Spleen (tissue), 11 donors: ENCODE measurements around the gene APOBEC3A. TPM values are rescaled to one million over a fixed set of nuclear protein-coding genes. Genes with fewer than 3 reads are reported as not detected.

ENCODE experiments used
- DNase-seq: peaks from one replicate; pipeline ENCODE4 v3.0.0-alpha.2; 2020
- H3K27ac ChIP-seq, 8 donors: fragments of 200-600 bp; sonication (generic) in 7 of 8; 1 replicate in 4 of 8; 2 replicates in 4 of 8; pipeline versions ENCODE4 v1.5.0 to v1.8.0; 2016 to 2021; ENCODE audit warnings: inconsistent platforms in 4 of 8, mild to moderate bottlenecking in 4 of 8, moderate library complexity in 1 of 8
- H3K27me3 ChIP-seq, 7 donors: fragments of 200-600 bp; sonication (generic) in 6 of 7; replicated peaks in 1 of 7; 1 replicate in 4 of 7; 2 replicates in 3 of 7; pipeline versions ENCODE4 v1.5.0 to v1.8.0; 2016 to 2021; ENCODE audit warnings: inconsistent platforms in 3 of 7, mild to moderate bottlenecking in 1 of 7
- H3K36me3 ChIP-seq, 6 donors: fragments of 200-600 bp; sonication (generic) in 5 of 6; 1 replicate in 4 of 6; 2 replicates in 2 of 6; pipeline versions ENCODE4 v1.5.0 to v1.8.0; 2016 to 2021; ENCODE audit warnings: inconsistent platforms in 2 of 6
- H3K4me1 ChIP-seq, 6 donors: fragments of 200-600 bp; sonication (generic) in 5 of 6; 1 replicate in 3 of 6; 2 replicates in 3 of 6; pipeline versions ENCODE4 v1.5.0 to v1.8.0; 2016 to 2021; ENCODE audit warnings: inconsistent platforms in 3 of 6
- H3K4me3 ChIP-seq, 8 donors: fragments of 200-600 bp; sonication (generic) in 7 of 8; 1 replicate in 4 of 8; 2 replicates in 4 of 8; pipeline versions ENCODE4 v1.5.0 to v1.8.0; 2016 to 2021; ENCODE audit warnings: inconsistent platforms in 4 of 8, mild to moderate bottlenecking in 4 of 8, moderate library complexity in 2 of 8
- H3K9me3 ChIP-seq, 8 donors: fragments of 200-600 bp; sonication (generic) in 7 of 8; 1 replicate in 4 of 8; 2 replicates in 4 of 8; pipeline versions ENCODE4 v1.5.0 to v1.8.0; 2016 to 2021; ENCODE audit warnings: inconsistent platforms in 4 of 8
- CTCF ChIP-seq, 11 experiments: fragments of 200-600 bp in 7 of 11; fragments of 450-650 bp in 4 of 11; sonication (generic) in 4 of 11; IDR thresholded peaks in 8 of 11; conservative IDR thresholded peaks in 3 of 11; 1 replicate in 7 of 11; 2 replicates in 4 of 11; pipeline versions ENCODE4 v1.4.0 to v1.8.0; 2016 to 2021; ENCODE audit warnings: antibody characterized with exemption in 11 of 11, inconsistent platforms in 4 of 11, mild to moderate bottlenecking in 1 of 11
- POLR2A ChIP-seq, 3 donors: fragments of 450-650 bp; IDR thresholded peaks; one replicate each; pipeline ENCODE4 v1.5.1; 2017; ENCODE audit warnings: antibody characterized with exemption in 3 of 3, mild to moderate bottlenecking in 1 of 3
- POLR2AphosphoS5 ChIP-seq, 3 donors: sonication (generic); formaldehyde crosslinking; IDR thresholded peaks; one replicate each; pipeline ENCODE4 v1.5.1; 2017; ENCODE audit warnings: antibody characterized with exemption in 3 of 3
- WGBS, 5 donors: extraction: QIAGEN DNeasy Blood & Tissue Kit in 3 of 5; methylation state at CpG; one replicate each; pipeline versions ENCODE4 v1.1.5 to v1.1.7; 2013 to 2018; 5-methylcytosine and 5-hydroxymethylcytosine counted together
- intact Hi-C: fragments of 100-400 bp; cut with DNase I; formaldehyde crosslinking; loops from one replicate; pipeline ENCODE4 v1.15.0; 2023; ENCODE audit warnings: low total_unique reads
- polyA plus RNA-seq, 3 donors: library from polyadenylated mRNA; stranded (reverse); fragments of 200-250 nt; gene quantifications; one replicate each; pipeline ENCODE4 v1.2.1, GENCODE V29; 2013
- total RNA-seq, 7 donors: library from RNA; depleted of rRNA in 3 of 7; stranded (reverse); fragments of >200 nt in 3 of 7; fragmentation: NEBNext Ultra II Directional in 4 of 7; extraction: Animal tissue kit (Norgen Biotek cat#: 25700) in 4 of 7; gene quantifications; one replicate each; pipeline versions ENCODE4 v1.1.0 to v1.2.1, GENCODE V29; 2016 to 2021
- donor health status: healthy with polysubstance abuse.
- donor health status: DM: no; HTN: no; CAD: no; lungs with moderate emphysema.
- donor health status: DM: no; HTN: no; CAD: no.
- donor health status: Bipolar disorder and iron deficiency.
- donor health status: healthy.
- donor health status: DM: no; HTN: no; CAD: no.
- donor health status: DM: yes; HTN: yes; CAD: no.

Gene APOBEC3A
- total and polyA plus RNA-seq, 10 donors, result 1.2 to 163 (median 46.1) TPM

GRCh38 chr22:38940811-38941384 lies 16.5 kb upstream of the APOBEC3A start:
- intact Hi-C loops, result no loop called here
- H3K27ac ChIP-seq, result peak overlapping the region in 7 of 8 donors; percentile 34 to 88 (median 76)
- peaks cover 0 to 17% (median 0%) of the 10 kb centered on the region in 7 donors for H3K27me3 ChIP-seq
- 89 to 94% (median 93%) methylated on average over 6 of the region's 6 CpGs for WGBS, 5 donors
- no peaks in the 10 kb centered on the region for H3K9me3 ChIP-seq
- TF ChIP-seq CTCF (IDR thresholded peaks at IDR 0.05 in 8 of 11, conservative IDR thresholded peaks at IDR 0.05 in 3 of 11) (no peak), POLR2AphosphoS5 (IDR thresholded peaks at IDR 0.05) (no peak), POLR2A (IDR thresholded peaks at IDR 0.05) (no peak)
- no peak for DNase-seq
- peak overlapping the region in 1 of 8 donors; percentile 58 for H3K4me3 ChIP-seq
- H3K4me1 ChIP-seq, result peaks cover 4 to 50% (median 31%) of the 10 kb centered on the region in 6 donors
- H3K36me3 ChIP-seq, result no peaks in the 10 kb centered on the region

GRCh38 chr22:38941488-38941987 lies 15.9 kb upstream of the APOBEC3A start:
- Histone ChIP-seq H3K27me3 (peaks cover 0 to 13% (median 0%) of the 10 kb centered on the region in 7 donors), H3K4me1 (peaks cover 4 to 52% (median 31%) of the 10 kb centered on the region in 6 donors), H3K4me3 (peak overlapping the region in 1 of 8 donors; percentile 58), H3K9me3 (no peaks in the 10 kb centered on the region), H3K36me3 (no peaks in the 10 kb centered on the region), H3K27ac (peak overlapping the region in 7 of 8 donors; percentile 34 to 88 (median 76))
- 13 to 32% (median 18%) methylated on average over 13 of the region's 13 CpGs for WGBS, 5 donors
- DNase-seq, result no peak
- no peak for TF ChIP-seq POLR2AphosphoS5 (IDR thresholded peaks at IDR 0.05)
- no peak for TF ChIP-seq POLR2A (IDR thresholded peaks at IDR 0.05)
- TF ChIP-seq CTCF (IDR thresholded peaks at IDR 0.05 in 8 of 11, conservative IDR thresholded peaks at IDR 0.05 in 3 of 11), result no peak
- intact Hi-C loops, result no loop called here

- intact Hi-C loops, result no loop called here
- DNase-seq, result no peak
- Histone ChIP-seq H3K4me1 (peaks cover 4 to 58% (median 31%) of the 10 kb centered on the region in 6 donors), H3K4me3 (peak overlapping the region in 1 of 8 donors; percentile 58), H3K9me3 (no peaks in the 10 kb centered on the region), H3K27ac (peak overlapping the region in 7 of 8 donors; percentile 56 to 88 (median 79)), H3K36me3 (no peaks in the 10 kb centered on the region), H3K27me3 (peaks cover 0 to 13% (median 0%) of the 10 kb centered on the region in 7 donors)
- no peak for TF ChIP-seq CTCF (IDR thresholded peaks at IDR 0.05 in 8 of 11, conservative IDR thresholded peaks at IDR 0.05 in 3 of 11)
- no peak for TF ChIP-seq POLR2AphosphoS5 (IDR thresholded peaks at IDR 0.05)
- TF ChIP-seq POLR2A (IDR thresholded peaks at IDR 0.05), result no peak
- 48 to 72% (median 65%) methylated on average over 5 of the region's 5 CpGs for WGBS, 5 donors
Measured at GRCh38 chr22:38942702-38943101, 14.7 kb upstream of the APOBEC3A start.

- Histone ChIP-seq H3K27me3 (peaks cover 0 to 13% (median 0%) of the 10 kb centered on the region in 7 donors), H3K4me1 (peaks cover 4 to 58% (median 31%) of the 10 kb centered on the region in 6 donors), H3K27ac (peak overlapping the region in 7 of 8 donors; percentile 56 to 88 (median 79)), H3K4me3 (peak overlapping the region in 1 of 8 donors; percentile 58), H3K9me3 (no peaks in the 10 kb centered on the region), H3K36me3 (no peaks in the 10 kb centered on the region)
- WGBS, 5 donors, result 26 to 44% (median 32%) methylated on average over 9 of the region's 9 CpGs
- TF ChIP-seq POLR2AphosphoS5 (IDR thresholded peaks at IDR 0.05) (no peak), CTCF (IDR thresholded peaks at IDR 0.05 in 8 of 11, conservative IDR thresholded peaks at IDR 0.05 in 3 of 11) (peak in 1 of 11 experiments; percentile 19)
- intact Hi-C loops, result no loop called here
- DNase-seq, result no peak
Measured at GRCh38 chr22:38943201-38943600, 14.2 kb upstream of the APOBEC3A start.
